Left cardiac atrium (tissue), 4 donors: ENCODE measurements around the gene VAT1. TPM values are rescaled to one million over a fixed set of nuclear protein-coding genes. Genes with fewer than 3 reads are reported as not detected.
A peak's percentile ranks its signal among the peaks of the same experiment; 100 is the strongest.
"Not testable (repeated sequence)": the region's sequence is repeated elsewhere in the genome, so short reads cannot be mapped to it uniquely, and the experiment has no call there.

Experiments
- ATAC-seq, 2 donors: fragments of 200-7000 bp; cut with Tn5 transposase; one replicate each; pipeline ENCODE4 v1.9.1; 2020; ENCODE audit warnings: mild to moderate bottlenecking in 2 of 2, moderate library complexity in 2 of 2
- DNase-seq: peaks from one replicate; pipeline ENCODE4 v3.0.0-alpha.2; 2020
- intact Hi-C, 2 donors: fragments of 100-400 bp; cut with DNase I; formaldehyde crosslinking; loops; one replicate each; pipeline versions ENCODE4 v1.14.1 to v1.15.1; 2022 to 2023
- total RNA-seq, 2 donors: library from RNA; stranded (reverse); fragmentation: NEBNext Ultra II Directional; extraction: Animal tissue kit (Norgen Biotek cat#: 25700); gene quantifications; one replicate each; pipeline ENCODE4 v1.2.1, GENCODE V29; 2021
- donor health status: DM: no; HTN: yes; CAD: no.
- donor health status: DM: no; HTN: yes; CAD: no; lungs with severe emphysema.
- donor health status: DM: yes; HTN: yes; CAD: no.
- donor health status: Dilated cardiomyopathy.

VAT1 gene
- total RNA-seq, 2 donors from 2014 or later, result 115 to 118 TPM

DNA sequence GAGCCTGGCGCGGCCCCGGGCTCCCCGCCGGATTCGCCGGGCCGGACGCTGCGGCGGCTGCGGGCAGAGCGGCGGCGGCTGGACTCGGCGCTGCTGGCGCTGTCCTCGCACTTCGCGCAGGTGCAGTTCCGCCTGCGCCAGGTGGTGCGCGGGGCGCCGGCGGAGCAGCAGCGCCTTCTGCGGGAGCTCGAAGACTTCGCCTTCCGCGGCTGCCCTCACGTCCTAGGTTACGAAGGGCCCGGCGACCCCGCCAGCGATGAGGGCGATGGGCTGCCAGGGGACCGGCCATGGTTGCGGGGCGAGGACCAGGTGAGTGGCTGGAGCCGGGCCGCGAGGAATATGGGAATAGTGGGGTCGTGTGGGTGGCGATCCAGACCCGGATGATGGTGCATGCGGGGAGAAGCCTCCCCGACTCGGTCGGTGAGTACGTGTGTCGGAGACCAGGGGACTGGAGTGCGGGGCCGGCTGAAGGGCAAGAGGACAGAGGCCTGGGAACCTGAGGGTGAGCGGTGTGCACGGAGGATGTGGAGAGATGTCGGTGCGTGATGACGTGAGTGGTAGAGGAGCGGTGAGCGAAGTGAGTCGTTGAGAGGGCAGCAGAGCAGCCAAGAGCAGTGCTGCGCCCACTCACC, 41.3 kb downstream of the VAT1 start:
- intact Hi-C loops, result no loop called here
- DNase-seq (peak; percentile 41), ATAC-seq (peak; percentile 51 to 72)

DNA sequence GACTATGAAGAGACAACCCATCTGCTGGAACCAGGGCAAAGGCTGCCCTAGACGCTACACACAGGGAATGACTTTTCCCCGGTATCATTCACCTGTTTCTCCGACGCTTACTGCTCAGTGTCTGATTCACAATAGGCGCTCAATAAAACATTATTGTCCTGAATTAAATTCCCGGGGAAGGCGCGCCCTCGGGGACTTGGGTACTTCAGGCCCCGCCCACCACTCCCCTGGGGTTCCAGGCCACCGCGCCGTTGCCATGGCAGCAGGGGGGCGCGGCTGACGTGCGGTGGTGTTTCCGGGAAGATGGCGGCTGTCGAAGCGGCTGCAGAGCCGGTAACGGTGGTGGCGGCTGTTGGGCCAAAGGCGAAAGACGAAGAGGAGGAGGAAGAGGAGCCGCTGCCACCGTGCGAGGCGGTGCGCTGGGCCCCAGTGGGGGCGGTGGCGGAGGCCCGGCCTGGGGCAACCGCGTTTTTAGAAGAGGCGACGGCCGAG, 41.9 kb downstream of the VAT1 start, which contains the start of gene RUNDC1:
Gene RUNDC1 (plus strand): TSS at position 292 of the 492 bp plus-strand sequence. CDS start 12 bp downstream, at position 304.
- DNase-seq (peak; percentile 96), ATAC-seq (peak; percentile 95 to 96)
- intact Hi-C loops, result no loop called here

DNA sequence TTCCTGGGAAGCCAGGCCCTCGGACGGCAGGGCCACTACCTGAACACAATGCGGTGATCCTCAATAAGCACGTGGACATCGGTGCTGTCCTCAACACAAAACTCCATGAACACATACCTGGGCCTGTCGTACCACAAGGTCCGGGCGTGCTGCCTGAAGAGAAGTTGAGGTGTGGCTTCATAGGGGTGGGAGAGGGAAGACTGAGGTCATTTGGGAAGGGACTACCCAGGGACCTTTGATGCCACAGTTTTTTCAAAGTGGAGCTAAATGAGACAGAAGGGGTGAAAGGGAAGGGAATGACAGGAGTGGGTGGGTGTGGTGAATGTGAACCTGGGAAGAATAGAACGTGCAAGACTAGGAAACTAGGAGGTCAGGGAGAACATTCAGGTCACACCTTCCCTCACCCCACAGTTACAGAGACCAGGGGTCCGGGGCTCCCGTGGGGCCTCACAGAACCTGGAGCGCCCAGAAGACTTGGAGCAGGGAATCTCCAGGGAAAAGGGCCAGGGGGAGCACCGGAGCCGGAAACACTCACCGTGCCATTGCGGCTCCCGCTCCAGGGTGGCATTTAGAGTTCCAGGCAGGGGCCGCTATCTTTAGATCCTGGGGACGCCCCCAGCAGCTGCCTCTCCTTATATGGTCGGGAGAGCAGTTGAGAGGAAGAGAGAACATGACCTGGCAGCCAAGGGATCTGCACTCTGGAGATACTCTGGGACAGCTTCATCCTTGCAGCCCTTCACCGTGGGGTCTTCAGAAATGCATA, 42.5 kb downstream of the VAT1 start, which contains the start of gene PTGES3L:
Gene PTGES3L (minus strand): TSS at position 570 of the 763 bp plus-strand sequence. CDS start 27 bp downstream, at position 543.
- ATAC-seq (peak; percentile 76 to 80), DNase-seq (peak; percentile 65)
- intact Hi-C loops, result no loop called here

DNA sequence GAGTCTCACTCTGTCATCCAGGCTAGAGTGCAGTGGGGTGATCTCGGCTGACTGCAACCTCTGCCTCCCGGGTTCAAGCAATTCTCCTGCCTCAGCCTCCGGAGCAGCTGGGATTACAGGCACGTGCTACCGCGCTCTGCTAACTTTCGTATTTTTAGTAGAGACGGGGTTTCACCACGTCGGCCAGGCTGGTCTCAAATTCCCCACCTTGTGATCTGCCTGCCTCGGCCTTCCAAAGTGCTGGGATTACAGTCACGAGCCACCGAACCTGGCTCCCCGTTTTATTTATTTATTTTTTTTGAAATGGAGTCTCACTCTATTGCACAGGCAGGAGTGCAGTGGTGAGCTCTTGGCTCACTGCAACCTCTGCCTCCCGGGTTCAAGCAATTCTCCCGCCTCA, 46.5 kb downstream of the VAT1 start:
- DNase-seq, intact Hi-C loops, ATAC-seq: not testable (repeated sequence)

DNA sequence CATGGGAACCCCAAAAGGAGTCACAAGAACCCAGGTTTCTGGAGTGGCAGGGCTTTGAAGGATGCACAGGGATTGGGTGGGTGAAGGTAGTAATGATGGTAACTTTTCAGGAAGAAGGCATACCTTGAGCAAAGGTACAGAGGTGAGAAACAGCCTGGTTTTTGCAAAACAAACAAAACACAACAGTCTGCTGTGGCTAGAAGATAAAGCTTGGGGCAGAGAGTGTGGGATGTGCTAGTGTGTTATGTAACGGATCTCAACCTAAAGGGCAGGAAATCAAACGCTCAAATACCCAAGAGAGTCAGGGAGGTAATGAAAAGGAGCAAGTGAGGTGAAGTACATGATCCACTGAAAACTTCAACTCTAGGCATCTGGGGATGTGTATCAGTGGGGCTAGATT, 46.9 kb downstream of the VAT1 start:
- intact Hi-C loops, result no loop called here
- ATAC-seq (no peak), DNase-seq (no peak)

DNA sequence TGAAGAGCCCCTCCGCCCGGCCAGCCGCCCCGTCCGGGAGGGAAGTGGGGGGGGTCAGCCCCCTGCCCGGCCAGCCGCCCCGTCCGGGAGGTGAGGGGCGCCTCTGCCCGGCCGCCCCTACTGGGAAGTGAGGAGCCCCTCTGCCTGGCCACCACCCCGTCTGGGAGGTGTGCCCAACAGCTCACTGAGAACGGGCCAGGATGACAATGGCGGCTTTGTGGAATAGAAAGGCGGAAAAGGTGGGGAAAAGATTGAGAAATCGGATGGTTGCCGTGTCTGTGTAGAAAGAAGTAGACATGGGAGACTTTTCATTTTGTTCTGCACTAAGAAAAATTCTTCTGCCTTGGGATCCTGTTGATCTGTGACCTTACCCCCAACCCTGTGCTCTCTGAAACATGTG, 48.9 kb downstream of the VAT1 start:
- DNase-seq, intact Hi-C loops, ATAC-seq: not testable (repeated sequence)

DNA sequence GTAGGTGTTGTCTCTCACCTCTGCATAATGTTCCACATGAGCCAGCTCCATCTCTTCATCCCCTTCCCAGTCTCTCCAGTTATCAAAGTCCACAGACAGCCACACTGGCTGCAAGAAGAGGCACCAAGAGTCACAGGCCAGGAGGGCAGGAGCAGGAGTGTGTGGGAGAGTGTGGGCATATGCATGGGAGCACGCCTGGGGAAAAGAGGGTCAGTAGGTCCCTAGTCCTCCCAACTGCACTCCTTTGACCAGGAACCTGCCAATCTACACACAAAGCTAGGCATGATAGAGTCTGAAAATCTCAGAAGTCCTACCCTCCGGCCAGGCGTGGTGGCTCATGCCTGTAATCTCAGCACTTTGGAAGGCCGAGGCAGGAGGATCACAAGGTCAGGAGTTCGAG, 50.6 kb downstream of the VAT1 start:
- ATAC-seq (no peak), DNase-seq (no peak)
- intact Hi-C loops, result no loop called here

DNA sequence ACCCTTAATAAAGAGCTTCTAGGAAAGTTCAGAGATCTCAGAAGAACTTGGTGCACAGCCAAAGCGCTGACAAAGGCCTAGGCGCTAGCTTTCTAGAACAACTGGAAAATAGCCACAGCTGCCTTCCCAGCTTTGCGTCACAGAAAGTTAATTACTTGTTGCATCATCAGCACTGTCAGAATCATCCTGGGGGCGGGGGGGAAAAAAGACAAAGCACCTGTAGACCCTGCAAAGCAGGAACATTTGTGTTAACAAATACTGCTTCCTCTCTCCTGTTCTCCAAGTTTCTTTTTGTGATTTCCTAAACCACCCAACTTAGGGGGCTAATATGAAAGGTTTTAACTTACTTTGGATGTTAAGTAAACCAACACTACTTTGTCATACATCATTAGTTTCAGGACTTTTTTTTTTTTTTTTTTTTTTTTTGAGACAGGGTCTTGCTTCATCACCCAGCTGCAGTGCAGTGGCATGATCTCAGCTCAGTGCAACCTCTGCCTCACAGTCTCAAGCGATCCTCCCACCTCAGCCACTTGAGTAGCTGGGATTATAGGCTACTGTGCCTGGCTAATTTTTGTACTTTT, 53.1 kb downstream of the VAT1 start:
- intact Hi-C loops, result no loop called here
- ATAC-seq, result no peak

DNA sequence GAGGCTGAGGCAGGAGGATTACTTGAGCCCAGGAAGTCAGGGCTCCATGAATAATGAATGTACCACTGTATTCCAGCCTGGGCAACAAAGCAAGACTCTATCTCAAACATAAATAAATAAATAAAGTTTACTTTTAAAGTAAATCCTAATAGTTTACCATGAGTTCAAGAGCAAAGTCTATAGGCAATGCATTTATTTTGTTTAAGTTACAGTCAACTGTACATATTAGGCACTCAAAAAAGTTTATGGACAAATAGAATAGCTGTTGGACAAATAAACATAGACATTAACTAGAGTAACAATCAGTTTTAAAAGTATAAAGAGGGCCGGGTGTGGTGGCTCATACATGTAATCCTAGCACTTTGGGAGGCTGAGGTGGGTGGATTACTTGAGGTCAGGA, 54.3 kb downstream of the VAT1 start:
- no peak for DNase-seq
- ATAC-seq, result no peak
- intact Hi-C loops, result no loop called here

More for the DNA sequence above, 53.1 kb downstream of the VAT1 start:
- no peak for DNase-seq

Other genes starting within 250 kb of the VAT1 start
- 10 to 100 TPM; 30.0 to 32.1 TPM for gene VPS25, start 248.9 kb downstream of the VAT1 start, total RNA-seq
- gene WNK4, start 241.8 kb downstream of the VAT1 start, total RNA-seq, result not detected
- 10 to 100 TPM; 60.3 to 63.9 TPM for gene COA3, start 223.7 kb downstream of the VAT1 start, total RNA-seq
- gene CNTD1, start 223.5 kb downstream of the VAT1 start, total RNA-seq, result under 1 TPM in 1 of 2 donors, not detected in 1; 0.44 TPM
- gene BECN1, start 198.1 kb downstream of the VAT1 start, total RNA-seq, result 10 to 100 TPM; 63.5 to 72.5 TPM
- gene PSME3, start 189.0 kb downstream of the VAT1 start, total RNA-seq, result 10 to 100 TPM; 67.8 to 83.3 TPM
- gene AOC2, start 177.8 kb downstream of the VAT1 start, total RNA-seq, result 1 to 10 TPM; 1.6 to 3.8 TPM
- 10 to 100 TPM; 56.6 to 96.4 TPM for gene AOC3, start 171.2 kb downstream of the VAT1 start, total RNA-seq
- not detected for gene G6PC1, start 121.6 kb downstream of the VAT1 start, total RNA-seq
- 10 to 100 TPM; 23.5 to 34.5 TPM for gene AARSD1, start 57.9 kb downstream of the VAT1 start, total RNA-seq
- gene PTGES3L, start 42.3 kb downstream of the VAT1 start, total RNA-seq, result 10 to 100 TPM; 37.8 to 49.4 TPM
- 10 to 100 TPM in 1 of 2 donors, 1 to 10 TPM in 1; 9.3 to 14.5 TPM for gene RUNDC1, start 41.8 kb downstream of the VAT1 start, total RNA-seq
- gene RPL27, start 24.0 kb downstream of the VAT1 start, total RNA-seq, result 100 to 1,000 TPM; 722 to 820 TPM
- gene IFI35, start 15.6 kb downstream of the VAT1 start, total RNA-seq, result 10 to 100 TPM; 19.4 to 23.7 TPM
- gene RND2, start 2.8 kb upstream of the VAT1 start, total RNA-seq, result 1 to 10 TPM; 1.6 to 1.8 TPM
- gene BRCA1, start 103.0 kb upstream of the VAT1 start, total RNA-seq, result 1 to 10 TPM; 2.9 to 7.9 TPM
- 10 to 100 TPM; 71.9 to 87.2 TPM for gene NBR1, start 148.8 kb upstream of the VAT1 start, total RNA-seq
- 1 to 10 TPM; 7.6 to 8.4 TPM for gene TMEM106A, start 189.5 kb upstream of the VAT1 start, total RNA-seq
- not detected for gene CCDC200, start 206.2 kb upstream of the VAT1 start, total RNA-seq
- gene RNU2-1, start 211.6 kb upstream of the VAT1 start, total RNA-seq, result over 10,000 TPM in 1 of 2 donors, 1,000 to 10,000 TPM in 1; 5,669 to 12,300 TPM